ENCODE measurements around the gene MROH8. TPM values are rescaled to one million over a fixed set of nuclear protein-coding genes. Genes with fewer than 3 reads are reported as not detected.

Gene MROH8
- 0.55 TPM in 1 of 2 replicates, not detected in the other for total RNA-seq (2014; rRNA removed; shearing (Covaris generic))

- peak; percentile 100 for DNase-seq (ENCODE audit: low spot score)
Observed at GRCh38 chr20:37178839-37179682, at the start of gene MROH8, which contains the start of gene RPN2. Gene MROH8 (minus strand): TSS chr20:37179548. Gene RPN2 (plus strand): TSS chr20:37179330. CDS start chr20:37179357, 27 bp downstream.

- DNase-seq (ENCODE audit: low spot score) = no peak
Observed at GRCh38 chr20:37228656-37229055, 49.3 kb upstream of the MROH8 start.

- DNase-seq (ENCODE audit: low spot score) = no peak
Observed at GRCh38 chr20:37228082-37228481, 48.7 kb upstream of the MROH8 start.

- no peak for DNase-seq (ENCODE audit: low spot score)
Observed at GRCh38 chr20:37226889-37227288, 47.5 kb upstream of the MROH8 start.

GRCh38 chr20:37225146-37225545 is 45.8 kb upstream of the MROH8 start:
- no peak for DNase-seq (ENCODE audit: low spot score)

- no peak for DNase-seq (ENCODE audit: low spot score)
Observed at GRCh38 chr20:37223053-37223452, 43.7 kb upstream of the MROH8 start.

- no peak for DNase-seq (ENCODE audit: low spot score)
Observed at GRCh38 chr20:37222086-37222485, 42.7 kb upstream of the MROH8 start.

- no peak for DNase-seq (ENCODE audit: low spot score)
Observed at GRCh38 chr20:37220731-37221130, 41.4 kb upstream of the MROH8 start.

- no peak for DNase-seq (ENCODE audit: low spot score)
Observed at GRCh38 chr20:37219751-37220668, 40.7 kb upstream of the MROH8 start.

GRCh38 chr20:37218976-37219375 is 39.6 kb upstream of the MROH8 start:
- DNase-seq (ENCODE audit: low spot score) = no peak

GRCh38 chr20:37218441-37218840 is 39.1 kb upstream of the MROH8 start:
- no peak for DNase-seq (ENCODE audit: low spot score)

GRCh38 chr20:37209661-37210314 is 30.4 kb upstream of the MROH8 start:
- no peak for DNase-seq (ENCODE audit: low spot score)

GRCh38 chr20:37209193-37209592 is 29.8 kb upstream of the MROH8 start:
- no peak for DNase-seq (ENCODE audit: low spot score)

- no peak for DNase-seq (ENCODE audit: low spot score)
Observed at GRCh38 chr20:37207171-37207570, 27.8 kb upstream of the MROH8 start.

GRCh38 chr20:37205794-37206193 is 26.4 kb upstream of the MROH8 start:
- DNase-seq (ENCODE audit: low spot score) = no peak

GRCh38 chr20:37205130-37205529 is 25.8 kb upstream of the MROH8 start:
- DNase-seq (ENCODE audit: low spot score) = no peak

GRCh38 chr20:37204056-37204455 is 24.7 kb upstream of the MROH8 start:
- no peak for DNase-seq (ENCODE audit: low spot score)

GRCh38 chr20:37202267-37202943 is 23.1 kb upstream of the MROH8 start:
- peak; percentile 87 for DNase-seq (ENCODE audit: low spot score)

GRCh38 chr20:37201827-37202162 is 22.4 kb upstream of the MROH8 start:
- no peak for DNase-seq (ENCODE audit: low spot score)

- DNase-seq (ENCODE audit: low spot score) = no peak
Observed at GRCh38 chr20:37200926-37201826, 21.8 kb upstream of the MROH8 start.
